Cardiac fibroblast (primary cell): ENCODE data around the gene TRPM3.

ENCODE experiments used
- DNase-seq, 2 donors: peaks; one replicate each; pipeline versions ENCODE4 v3.0.0 to v3.0.0-alpha.2; 2010; ENCODE audit warnings: low read depth in 2 of 2
- H3K4me3 ChIP-seq, 2 donors: replicated peaks in 1 of 2; 1 replicate in 1 of 2; 2 replicates in 1 of 2; pipeline ENCODE4 v1.5.1; 2011; ENCODE audit warnings: low read depth in 2 of 2, low read length in 2 of 2, mild to moderate bottlenecking in 2 of 2, moderate library complexity in 1 of 2
- TF ChIP-seq, protein P1 (sequence below): IDR thresholded peaks from one replicate; pipeline ENCODE4 v1.5.1; 2011; ENCODE audit warnings: low read depth, mild to moderate bottlenecking, low read length, inconsistent platforms

TRPM3 gene

GRCh38 chr9:70553707-70554673, 567.4 kb downstream of the TRPM3 start:
- TF ChIP-seq, protein P1, sequence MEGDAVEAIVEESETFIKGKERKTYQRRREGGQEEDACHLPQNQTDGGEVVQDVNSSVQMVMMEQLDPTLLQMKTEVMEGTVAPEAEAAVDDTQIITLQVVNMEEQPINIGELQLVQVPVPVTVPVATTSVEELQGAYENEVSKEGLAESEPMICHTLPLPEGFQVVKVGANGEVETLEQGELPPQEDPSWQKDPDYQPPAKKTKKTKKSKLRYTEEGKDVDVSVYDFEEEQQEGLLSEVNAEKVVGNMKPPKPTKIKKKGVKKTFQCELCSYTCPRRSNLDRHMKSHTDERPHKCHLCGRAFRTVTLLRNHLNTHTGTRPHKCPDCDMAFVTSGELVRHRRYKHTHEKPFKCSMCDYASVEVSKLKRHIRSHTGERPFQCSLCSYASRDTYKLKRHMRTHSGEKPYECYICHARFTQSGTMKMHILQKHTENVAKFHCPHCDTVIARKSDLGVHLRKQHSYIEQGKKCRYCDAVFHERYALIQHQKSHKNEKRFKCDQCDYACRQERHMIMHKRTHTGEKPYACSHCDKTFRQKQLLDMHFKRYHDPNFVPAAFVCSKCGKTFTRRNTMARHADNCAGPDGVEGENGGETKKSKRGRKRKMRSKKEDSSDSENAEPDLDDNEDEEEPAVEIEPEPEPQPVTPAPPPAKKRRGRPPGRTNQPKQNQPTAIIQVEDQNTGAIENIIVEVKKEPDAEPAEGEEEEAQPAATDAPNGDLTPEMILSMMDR = no peak
- DNase-seq = peak; percentile 50 to 80
- H3K4me3 ChIP-seq = no peak overlapping the region

DNA sequence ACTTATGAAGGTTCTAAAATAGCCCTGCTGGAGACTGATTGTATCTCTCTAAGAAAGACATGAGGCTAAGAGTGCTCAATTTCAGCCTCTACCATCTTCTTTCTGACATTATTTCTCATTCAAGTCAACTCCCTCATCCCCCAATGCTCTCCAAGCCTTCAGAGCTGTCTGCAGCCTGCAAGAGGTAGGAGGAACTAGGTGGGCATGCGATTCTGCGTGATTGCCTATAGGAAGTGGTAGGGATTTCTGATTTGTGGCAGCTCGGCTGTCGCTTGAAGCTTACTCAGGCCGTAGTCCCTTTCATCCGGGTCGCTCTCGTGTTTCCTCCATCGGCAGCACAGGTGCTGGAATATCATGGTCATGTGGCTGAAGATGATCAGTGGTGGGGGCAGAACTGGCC, 568.9 kb downstream of the TRPM3 start:
- no peak overlapping the region for H3K4me3 ChIP-seq
- no peak for DNase-seq
- TF ChIP-seq, protein P1 = no peak

- TF ChIP-seq, protein P1 = no peak
These were observed 569.6 kb downstream of the TRPM3 start for GRCh38 chr9:70551801-70552200.

GRCh38 chr9:70551396-70551795, 570.0 kb downstream of the TRPM3 start:
- peak in 1 of 2 donors; percentile 25 for DNase-seq
- TF ChIP-seq, protein P1 = no peak
- no peak overlapping the region for H3K4me3 ChIP-seq

More at GRCh38 chr9:70551801-70552200, 569.6 kb downstream of the TRPM3 start:
- no peak overlapping the region for H3K4me3 ChIP-seq
- DNase-seq = no peak

GRCh38 chr9:70549926-70550325, 571.5 kb downstream of the TRPM3 start:
- H3K4me3 ChIP-seq = no peak overlapping the region
- DNase-seq = peak in 1 of 2 donors; percentile 55
- TF ChIP-seq, protein P1 = no peak

DNA sequence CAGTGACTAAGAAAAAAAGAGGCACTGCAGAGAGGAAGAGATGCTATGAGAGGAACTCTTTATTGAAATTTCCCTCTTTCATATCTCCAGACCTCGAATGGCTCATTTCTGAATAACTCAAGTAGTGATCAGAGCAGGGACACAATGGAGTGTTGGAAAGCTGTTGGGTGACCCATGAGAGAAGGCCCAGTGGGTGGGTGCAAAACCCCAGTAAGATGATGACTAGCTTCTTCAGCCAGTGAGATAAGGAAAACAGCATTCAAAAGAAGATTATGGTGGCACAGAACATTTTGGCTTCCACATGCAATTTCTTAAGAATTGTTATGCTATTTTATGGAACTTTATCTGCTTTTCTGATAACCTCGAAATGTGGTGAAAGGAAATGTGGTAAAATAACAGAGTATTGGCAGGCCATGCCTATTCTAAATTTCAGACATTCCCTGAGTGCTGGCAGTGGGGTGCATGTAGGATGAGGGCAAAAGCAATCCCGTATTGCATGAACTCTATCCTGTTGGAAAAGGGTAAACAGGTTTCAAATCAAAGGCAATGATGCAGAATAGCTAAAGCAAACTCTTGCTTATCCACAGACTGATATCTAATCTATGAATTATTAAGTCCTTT, 579.0 kb downstream of the TRPM3 start:
- no peak overlapping the region for H3K4me3 ChIP-seq
- TF ChIP-seq, protein P1 = no peak

More for the DNA sequence above, 579.0 kb downstream of the TRPM3 start:
- DNase-seq = peak in 1 of 2 donors; percentile 72
